Left lobe of liver (tissue), 2 donors: ENCODE data around the gene DENND1C. TPM values are rescaled to one million over a fixed set of nuclear protein-coding genes. Genes with fewer than 3 reads are reported as not detected.

Experiments
- ATAC-seq: fragments of 200-7000 bp; cut with Tn5 transposase; one replicate; pipeline ENCODE4 v1.9.1; 2020; ENCODE audit warnings: mild to moderate bottlenecking, moderate library complexity
- DNase-seq: peaks from one replicate; pipeline ENCODE4 v3.0.0-alpha.2; 2020; ENCODE audit warnings: low spot score
- total RNA-seq: library from RNA; stranded (reverse); gene quantifications from one replicate; pipeline ENCODE4 v1.2.1, GENCODE V29; 2021
- donor health status: DM: no; HTN: no; CAD: no; lungs with moderate emphysema.
- donor health status: DM: no; HTN: yes; CAD: no.

DENND1C gene, protein sequence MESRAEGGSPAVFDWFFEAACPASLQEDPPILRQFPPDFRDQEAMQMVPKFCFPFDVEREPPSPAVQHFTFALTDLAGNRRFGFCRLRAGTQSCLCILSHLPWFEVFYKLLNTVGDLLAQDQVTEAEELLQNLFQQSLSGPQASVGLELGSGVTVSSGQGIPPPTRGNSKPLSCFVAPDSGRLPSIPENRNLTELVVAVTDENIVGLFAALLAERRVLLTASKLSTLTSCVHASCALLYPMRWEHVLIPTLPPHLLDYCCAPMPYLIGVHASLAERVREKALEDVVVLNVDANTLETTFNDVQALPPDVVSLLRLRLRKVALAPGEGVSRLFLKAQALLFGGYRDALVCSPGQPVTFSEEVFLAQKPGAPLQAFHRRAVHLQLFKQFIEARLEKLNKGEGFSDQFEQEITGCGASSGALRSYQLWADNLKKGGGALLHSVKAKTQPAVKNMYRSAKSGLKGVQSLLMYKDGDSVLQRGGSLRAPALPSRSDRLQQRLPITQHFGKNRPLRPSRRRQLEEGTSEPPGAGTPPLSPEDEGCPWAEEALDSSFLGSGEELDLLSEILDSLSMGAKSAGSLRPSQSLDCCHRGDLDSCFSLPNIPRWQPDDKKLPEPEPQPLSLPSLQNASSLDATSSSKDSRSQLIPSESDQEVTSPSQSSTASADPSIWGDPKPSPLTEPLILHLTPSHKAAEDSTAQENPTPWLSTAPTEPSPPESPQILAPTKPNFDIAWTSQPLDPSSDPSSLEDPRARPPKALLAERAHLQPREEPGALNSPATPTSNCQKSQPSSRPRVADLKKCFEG
- total RNA-seq: 1.1 TPM

- ATAC-seq: peak; percentile 60
These were observed at the start of gene DENND1C for GRCh38 chr19:6481541-6482342. Gene DENND1C (minus strand): TSS chr19:6481787. CDS start chr19:6481695, 92 bp downstream.

DNA sequence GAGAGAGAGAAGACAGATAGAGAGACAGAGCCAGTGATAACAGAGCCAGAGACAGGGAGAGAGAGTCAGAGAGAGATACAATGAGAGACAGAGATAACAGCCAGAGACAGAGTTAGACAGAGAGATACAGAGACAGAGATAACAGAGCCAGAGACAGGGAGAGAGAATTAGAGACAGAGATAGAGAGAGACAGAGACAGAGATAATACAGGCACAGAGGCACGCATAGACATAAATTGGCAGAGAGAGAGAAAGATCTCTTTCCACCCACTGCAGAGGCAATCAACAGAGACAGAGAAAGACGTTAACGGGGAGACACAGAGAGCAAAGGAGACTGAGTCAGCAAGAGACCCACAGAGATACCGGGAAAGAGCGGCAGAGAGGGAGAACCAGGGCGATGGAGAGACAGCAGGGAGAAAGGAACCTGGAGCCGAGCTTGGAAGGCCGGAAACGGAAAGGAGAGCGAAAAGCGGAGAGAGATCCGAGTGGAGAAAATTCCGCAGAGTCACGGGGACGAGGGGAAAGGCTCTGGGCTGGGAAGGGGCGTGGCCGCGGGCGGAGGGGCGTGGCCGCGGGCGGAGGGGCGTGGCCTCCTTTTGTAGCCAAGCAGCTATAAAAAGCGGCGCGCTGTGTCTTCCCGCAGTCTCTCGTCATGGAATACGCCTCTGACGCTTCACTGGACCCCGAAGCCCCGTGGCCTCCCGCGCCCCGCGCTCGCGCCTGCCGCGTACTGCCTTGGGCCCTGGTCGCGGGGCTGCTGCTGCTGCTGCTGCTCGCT is 49.0 kb upstream of the DENND1C start, which contains the start of gene TNFSF9:
TSS of gene TNFSF9 (plus strand) at position 641 of the 777 bp plus-strand sequence. CDS start at position 652, 11 bp downstream.
- DNase-seq: peak; percentile 81
- peak; percentile 93 for ATAC-seq

More at GRCh38 chr19:6481541-6482342, at the start of gene DENND1C:
- DNase-seq: no peak

GRCh38 chr19:6529937-6530385 is 48.4 kb upstream of the DENND1C start:
- no peak for ATAC-seq
- no peak for DNase-seq

DNA sequence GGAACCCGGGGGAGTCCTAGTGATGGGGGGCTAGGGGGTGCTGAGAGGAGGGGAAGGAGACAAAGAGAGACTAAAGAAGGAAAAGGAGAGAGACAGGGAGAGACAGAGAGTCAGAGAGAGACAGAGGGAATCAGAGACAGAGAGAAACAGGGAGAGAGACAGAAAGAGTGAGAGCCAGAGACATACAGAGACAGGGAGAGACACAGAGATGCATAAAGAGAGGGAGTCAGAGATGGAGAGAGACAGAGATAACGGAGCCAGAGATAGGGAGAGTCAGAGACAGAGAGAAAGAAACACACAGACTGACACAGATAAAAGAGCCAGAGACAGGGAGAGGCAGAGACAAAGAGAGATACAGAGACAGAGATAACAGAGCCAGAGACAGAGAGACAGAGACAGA is 47.8 kb upstream of the DENND1C start:
- DNase-seq (no peak), ATAC-seq (no peak)

- no peak for ATAC-seq
These were observed 47.0 kb upstream of the DENND1C start for GRCh38 chr19:6528544-6529121.

DNA sequence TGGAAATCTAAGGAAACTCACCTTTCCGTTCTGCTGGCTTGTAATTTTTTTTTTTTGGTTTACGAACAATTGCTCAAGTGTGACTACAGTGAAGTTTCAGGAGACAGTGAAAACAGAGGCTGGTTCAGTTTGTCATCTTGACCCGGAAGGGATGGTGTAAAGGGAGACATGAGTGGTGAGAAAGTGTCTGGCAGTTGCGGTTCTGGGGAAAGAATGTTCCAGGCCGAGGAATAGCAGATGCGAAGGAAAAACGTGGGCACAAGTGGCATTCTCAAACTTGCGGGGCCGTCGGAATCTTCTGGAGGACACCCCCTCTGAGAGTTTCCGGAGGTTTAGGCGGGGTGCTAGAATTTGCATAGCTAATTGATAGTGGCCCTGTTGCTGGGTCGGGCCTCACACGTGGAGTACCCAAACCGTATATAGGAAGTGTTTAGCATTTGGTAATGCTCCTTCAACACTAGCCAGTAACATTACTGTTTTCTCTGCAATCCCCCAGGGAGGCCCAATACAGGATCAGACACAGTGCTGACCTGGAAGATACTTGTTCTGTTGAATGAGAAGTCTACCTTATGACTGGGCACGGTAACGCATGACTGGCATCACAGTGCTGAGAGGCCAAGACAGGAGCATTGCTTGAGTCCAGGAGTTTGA is 46.4 kb upstream of the DENND1C start:
- DNase-seq: no peak
- ATAC-seq: no peak

More at GRCh38 chr19:6528544-6529121, 47.0 kb upstream of the DENND1C start:
- no peak for DNase-seq

- ATAC-seq (no peak), DNase-seq (no peak)
These were observed 42.7 kb upstream of the DENND1C start for GRCh38 chr19:6524311-6524710.

DNA sequence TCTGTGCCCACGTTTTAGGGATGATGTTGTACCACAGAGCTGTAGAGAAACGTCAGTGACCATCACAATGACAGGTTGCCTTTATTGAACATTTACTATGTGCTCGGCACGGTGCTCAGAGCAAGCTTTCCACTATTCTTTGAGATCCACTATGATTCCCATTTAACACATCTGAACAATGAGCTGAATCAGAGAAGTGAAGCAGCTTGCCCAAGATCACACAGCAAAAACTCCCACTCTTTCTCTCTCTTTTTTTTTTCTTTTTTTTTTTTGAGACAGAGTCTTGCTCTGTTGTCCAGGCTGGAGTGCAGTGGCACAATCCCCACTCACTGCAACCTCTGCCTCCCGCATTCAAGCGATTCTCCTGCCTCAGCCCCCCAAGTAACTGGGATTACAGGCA is 41.1 kb upstream of the DENND1C start:
- no peak for ATAC-seq
- no peak for DNase-seq

- no peak for ATAC-seq
- no peak for DNase-seq
These were observed 40.4 kb upstream of the DENND1C start for GRCh38 chr19:6521718-6522646.

GRCh38 chr19:6519289-6519688 is 37.7 kb upstream of the DENND1C start:
- DNase-seq (no peak), ATAC-seq (no peak)

DNA sequence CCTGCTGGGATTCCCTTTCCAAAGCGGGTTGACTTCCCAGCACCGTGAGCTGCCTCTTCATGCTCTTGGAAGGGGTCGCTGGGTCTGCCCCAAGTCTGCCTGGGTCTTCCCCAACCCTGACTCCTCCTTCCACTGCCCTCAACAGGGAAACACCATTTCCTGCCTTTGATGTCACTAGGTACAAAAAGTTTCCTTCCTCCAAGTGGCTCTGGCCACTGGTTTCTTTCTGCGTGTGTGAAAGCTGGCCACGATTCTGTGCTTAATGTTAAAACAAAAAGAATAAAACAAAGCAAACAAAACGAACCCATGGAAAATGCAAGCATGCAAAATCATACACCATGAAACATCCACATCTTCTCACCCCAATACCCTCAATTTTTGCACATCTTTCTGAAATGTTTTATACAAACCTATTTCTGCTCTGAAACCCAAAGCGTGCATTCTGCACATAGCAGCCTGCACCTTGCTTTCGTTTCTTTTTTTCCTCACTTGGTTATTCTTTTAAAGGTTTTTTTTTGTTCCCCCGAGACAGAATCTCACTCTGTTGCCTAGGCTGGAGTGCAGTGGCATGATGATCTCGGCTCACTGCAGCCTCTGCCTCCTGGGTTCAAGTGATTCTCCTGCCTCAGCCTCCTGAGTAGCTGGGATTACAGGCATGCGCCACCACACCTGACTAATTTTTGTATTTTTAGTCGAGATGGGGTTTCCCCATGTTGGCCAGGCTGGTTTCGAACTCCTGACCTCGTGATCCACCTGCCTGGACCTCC is 36.7 kb upstream of the DENND1C start:
- ATAC-seq (no peak), DNase-seq (no peak)

DNA sequence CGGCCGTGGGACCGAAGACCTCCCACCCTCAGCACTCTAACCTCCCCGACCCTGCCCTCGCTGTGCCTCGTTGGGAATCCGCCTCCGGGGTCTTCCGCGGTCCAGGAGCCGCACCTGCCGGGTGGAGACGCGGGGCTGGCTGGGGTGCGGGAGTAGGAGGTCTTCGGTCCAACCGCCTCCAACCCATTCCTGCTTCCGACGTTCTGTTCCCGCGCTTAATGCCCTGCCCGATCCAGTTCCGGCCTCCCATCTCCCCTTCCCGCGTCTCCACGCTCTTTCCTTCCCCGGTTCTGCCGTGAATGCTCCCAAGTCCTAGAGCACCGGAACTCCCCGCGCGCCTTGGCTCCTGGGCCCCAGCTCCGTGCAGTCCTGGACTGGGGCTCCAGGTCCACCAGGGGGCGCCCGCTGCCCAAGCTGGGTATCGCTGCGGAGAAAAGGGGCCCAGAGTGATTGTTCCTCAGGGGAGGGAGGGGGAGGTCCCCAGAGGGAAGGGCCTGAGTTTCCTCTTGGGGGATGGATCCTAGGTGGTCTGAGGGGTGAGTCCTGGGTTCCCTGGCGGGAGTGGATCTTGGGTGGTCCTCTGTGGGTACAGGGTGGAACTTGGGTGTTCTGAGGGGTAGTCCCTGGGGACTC is 35.2 kb upstream of the DENND1C start:
- peak; percentile 89 for ATAC-seq
- DNase-seq: peak; percentile 84

DNA sequence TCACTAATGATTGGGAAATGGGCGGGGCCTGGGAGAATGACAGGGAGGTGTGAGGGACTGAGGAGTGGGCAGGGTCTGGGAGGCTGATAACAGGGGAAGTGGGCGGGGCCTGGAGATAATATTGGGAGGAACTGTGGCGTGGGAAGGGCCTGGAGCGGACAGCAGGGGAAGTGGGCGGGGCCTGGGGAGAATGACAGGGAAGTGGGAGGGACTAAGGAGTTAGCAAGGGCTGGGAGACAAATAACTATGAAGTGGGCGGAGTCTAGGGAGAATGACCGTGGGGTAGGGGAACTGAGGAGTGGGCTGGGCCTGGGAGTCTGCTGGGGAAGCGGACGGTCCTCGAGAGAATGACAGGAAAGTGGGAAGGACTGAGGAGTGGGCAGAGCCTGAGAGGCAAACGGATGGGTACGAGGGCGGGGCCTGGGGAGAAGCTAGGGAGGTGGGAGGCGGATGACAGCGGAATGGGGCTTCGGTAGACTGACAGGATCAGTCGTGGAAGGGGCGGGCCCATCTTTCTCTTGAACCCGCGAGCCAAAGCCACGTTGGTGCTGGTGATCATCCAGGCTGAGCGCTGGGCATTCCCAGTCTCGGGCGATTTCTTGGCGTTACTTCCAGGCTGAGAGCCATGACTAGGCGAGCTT is 34.6 kb upstream of the DENND1C start:
- DNase-seq: peak; percentile 83

GRCh38 chr19:6514926-6515544 is 33.4 kb upstream of the DENND1C start:
- DNase-seq: no peak
- no peak for ATAC-seq

More for the DNA sequence above, 34.6 kb upstream of the DENND1C start:
- peak; percentile 85 for ATAC-seq

DNA sequence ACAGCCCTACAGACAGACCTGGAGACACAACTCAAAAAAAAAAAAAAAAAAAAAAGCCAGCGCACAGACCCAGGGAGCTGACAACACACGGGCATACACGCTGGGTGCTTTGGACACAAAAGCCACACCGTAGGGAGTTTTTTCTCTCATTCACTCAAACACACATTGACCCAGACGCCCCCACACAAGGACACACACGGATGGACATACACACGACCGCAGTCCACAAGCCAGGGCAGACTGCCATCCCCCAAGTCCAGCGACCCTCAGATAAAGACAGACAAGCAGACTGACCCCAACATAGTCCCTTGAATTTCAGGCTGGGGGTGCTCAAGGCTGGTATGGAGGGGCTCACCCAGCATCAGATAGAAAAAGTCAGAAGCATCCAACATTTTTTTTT is 32.5 kb upstream of the DENND1C start:
- no peak for ATAC-seq
- DNase-seq: no peak

DNA sequence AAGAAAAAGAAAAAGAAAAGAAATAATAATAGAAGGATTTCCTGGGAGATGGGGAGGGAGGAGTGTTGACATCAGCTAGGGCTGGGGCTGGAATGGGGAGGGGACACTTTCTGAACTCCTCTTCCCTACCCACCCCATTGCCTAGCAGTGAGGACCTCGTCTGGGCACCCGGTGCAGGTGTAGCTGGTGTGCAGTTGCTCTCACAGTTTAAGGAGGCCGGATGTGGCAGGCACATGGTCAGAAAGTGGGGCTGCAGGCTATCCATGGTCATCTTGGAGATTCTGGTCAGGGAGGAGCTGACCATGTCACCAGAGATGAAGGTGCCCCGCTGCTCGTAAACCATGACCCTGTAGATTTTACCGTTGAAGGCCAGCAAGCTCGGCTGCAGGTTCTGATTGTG is 29.0 kb upstream of the DENND1C start:
- DNase-seq (no peak), ATAC-seq (no peak)
